Measurements from ENCODE around the gene TNS3. TPM values are rescaled to one million over a fixed set of nuclear protein-coding genes. Genes with fewer than 3 reads are reported as not detected.

TNS3 gene
- total RNA-seq, 1 experiment from 2014 or later = 143 TPM

- no peak overlapping the region for H2AFZ ChIP-seq
- H3K36me3 ChIP-seq (ENCODE audit: low read depth) = no peaks in the 10 kb centered on the region
- ChIA-PET POLR2A (ENCODE audit: unreplicated experiment) (no interaction called here), CTCF (no interaction called here)
- no peaks in the 10 kb centered on the region for H3K27me3 ChIP-seq (ENCODE audit: insufficient read depth, low read depth)
- H3K4me3 ChIP-seq = no peak overlapping the region
- no peaks in the 10 kb centered on the region for H3K9me3 ChIP-seq (ENCODE audit: insufficient read depth, low read depth)
- no peaks in the 10 kb centered on the region for H3F3A ChIP-seq (ENCODE audit: insufficient read depth, low read depth)
- intact Hi-C loops (cut with micrococcal nuclease; ENCODE audit: unreplicated experiment) = no loop called here
- H3K4me1 ChIP-seq (replicated peaks; ENCODE audit: insufficient read depth) = no peaks in the 10 kb centered on the region
- no peaks in the 10 kb centered on the region for H3K79me2 ChIP-seq (ENCODE audit: low read depth)
- no TSS peak for BruUV-seq (replicated peaks)
- H3K4me2 ChIP-seq = no peak overlapping the region
- TF ChIP-seq, protein P1, sequence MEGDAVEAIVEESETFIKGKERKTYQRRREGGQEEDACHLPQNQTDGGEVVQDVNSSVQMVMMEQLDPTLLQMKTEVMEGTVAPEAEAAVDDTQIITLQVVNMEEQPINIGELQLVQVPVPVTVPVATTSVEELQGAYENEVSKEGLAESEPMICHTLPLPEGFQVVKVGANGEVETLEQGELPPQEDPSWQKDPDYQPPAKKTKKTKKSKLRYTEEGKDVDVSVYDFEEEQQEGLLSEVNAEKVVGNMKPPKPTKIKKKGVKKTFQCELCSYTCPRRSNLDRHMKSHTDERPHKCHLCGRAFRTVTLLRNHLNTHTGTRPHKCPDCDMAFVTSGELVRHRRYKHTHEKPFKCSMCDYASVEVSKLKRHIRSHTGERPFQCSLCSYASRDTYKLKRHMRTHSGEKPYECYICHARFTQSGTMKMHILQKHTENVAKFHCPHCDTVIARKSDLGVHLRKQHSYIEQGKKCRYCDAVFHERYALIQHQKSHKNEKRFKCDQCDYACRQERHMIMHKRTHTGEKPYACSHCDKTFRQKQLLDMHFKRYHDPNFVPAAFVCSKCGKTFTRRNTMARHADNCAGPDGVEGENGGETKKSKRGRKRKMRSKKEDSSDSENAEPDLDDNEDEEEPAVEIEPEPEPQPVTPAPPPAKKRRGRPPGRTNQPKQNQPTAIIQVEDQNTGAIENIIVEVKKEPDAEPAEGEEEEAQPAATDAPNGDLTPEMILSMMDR (conservative IDR thresholded peaks at IDR 0.05) = no peak
- no peak for TF ChIP-seq EZH2 (IDR thresholded peaks at IDR 0.05; ENCODE audit: low read depth)
- H3K27ac ChIP-seq = no peak overlapping the region
- DNase-seq = no peak
- H3K9me2 ChIP-seq (ENCODE audit: insufficient read depth) = no peaks in the 10 kb centered on the region
- no peaks in the 10 kb centered on the region for H4K20me1 ChIP-seq (ENCODE audit: insufficient read depth)
Measured at GRCh38 chr7:47226696-47227095, 355.2 kb downstream of the TNS3 start.

DNA sequence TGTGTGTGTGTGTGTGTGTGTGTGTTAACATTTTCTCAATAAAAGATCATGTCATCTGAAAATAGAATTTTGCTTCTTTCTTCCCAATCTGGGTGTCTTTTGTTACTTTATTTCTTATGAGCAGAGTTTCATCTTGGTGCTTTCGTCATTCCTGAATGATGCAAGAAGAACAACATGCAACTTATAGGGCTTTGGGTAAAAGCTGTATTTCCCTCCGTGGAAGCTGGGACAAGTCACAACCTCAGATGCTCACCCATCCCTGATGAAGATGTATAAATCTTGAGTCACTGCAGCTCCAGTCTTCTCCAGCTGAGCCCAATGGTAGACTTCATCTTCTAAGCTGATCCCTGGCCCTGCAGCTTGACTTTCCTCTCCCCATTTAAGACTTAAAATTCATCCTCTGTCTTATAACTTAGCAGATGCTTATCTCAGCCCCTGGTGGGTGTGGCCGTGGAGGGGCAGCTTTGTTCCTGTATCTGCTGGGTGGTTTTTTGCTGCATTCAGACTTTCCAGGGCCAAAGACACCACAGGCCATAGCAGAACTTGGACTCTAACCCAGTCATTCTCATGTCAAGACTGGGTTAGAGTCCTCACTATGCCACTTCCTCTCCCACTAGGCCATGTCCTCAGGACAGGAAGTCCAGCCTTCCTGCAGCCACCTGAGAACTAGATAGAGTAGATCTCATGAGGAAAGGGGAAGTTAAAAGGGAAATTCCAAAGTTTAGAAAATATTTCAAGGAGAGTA lies 356.4 kb downstream of the TNS3 start:
- H3K36me3 ChIP-seq (ENCODE audit: low read depth) = no peaks in the 10 kb centered on the region
- BruUV-seq (replicated peaks) = no TSS peak
- no peaks in the 10 kb centered on the region; the same call in 1 of the 2 replicates for H3K9me2 ChIP-seq (ENCODE audit: insufficient read depth)
- H3K4me1 ChIP-seq (replicated peaks; ENCODE audit: insufficient read depth) = no peaks in the 10 kb centered on the region
- no peak overlapping the region for H3K4me3 ChIP-seq
- no peaks in the 10 kb centered on the region for H3K79me2 ChIP-seq (ENCODE audit: low read depth)
- no peak for TF ChIP-seq EZH2 (IDR thresholded peaks at IDR 0.05; ENCODE audit: low read depth)
- TF ChIP-seq, protein P1 (conservative IDR thresholded peaks at IDR 0.05) = no peak
- H3K27ac ChIP-seq = no peak overlapping the region
- no peaks in the 10 kb centered on the region for H3F3A ChIP-seq (ENCODE audit: insufficient read depth, low read depth)
- H4K20me1 ChIP-seq (ENCODE audit: insufficient read depth) = no peaks in the 10 kb centered on the region
- H3K27me3 ChIP-seq (ENCODE audit: insufficient read depth, low read depth) = no peaks in the 10 kb centered on the region; the same call in 1 of the 2 replicates
- no peak overlapping the region for H3K4me2 ChIP-seq
- ChIA-PET POLR2A (ENCODE audit: unreplicated experiment) (no interaction called here), CTCF (no interaction called here)
- intact Hi-C loops (cut with micrococcal nuclease; ENCODE audit: unreplicated experiment) = no loop called here
- no peaks in the 10 kb centered on the region for H3K9me3 ChIP-seq (ENCODE audit: insufficient read depth, low read depth)
- no peak overlapping the region for H2AFZ ChIP-seq
- DNase-seq = no peak
